ENCODE measurements around the gene RING1.

RING1 gene

GRCh38 chr6:33172688-33173534, 35.4 kb upstream of the RING1 start:
- no peak for DNase-seq

GRCh38 chr6:33173535-33174180, 34.6 kb upstream of the RING1 start:
- no peak for DNase-seq

- no peak for DNase-seq
Measured at GRCh38 chr6:33174784-33175183, 33.5 kb upstream of the RING1 start.

- DNase-seq, result no peak
Measured at GRCh38 chr6:33175436-33176069, 32.7 kb upstream of the RING1 start.

GRCh38 chr6:33176906-33177305, 31.4 kb upstream of the RING1 start:
- DNase-seq, result no peak

GRCh38 chr6:33177552-33178446, 30.5 kb upstream of the RING1 start:
- no peak for DNase-seq

GRCh38 chr6:33178755-33179475, 29.4 kb upstream of the RING1 start:
- DNase-seq, result no peak

GRCh38 chr6:33181141-33181540, 27.2 kb upstream of the RING1 start:
- DNase-seq, result no peak

- no peak for DNase-seq
Measured at GRCh38 chr6:33183071-33183683, 25.1 kb upstream of the RING1 start.

GRCh38 chr6:33185190-33185589, 23.1 kb upstream of the RING1 start:
- no peak for DNase-seq

- no peak for DNase-seq
Measured at GRCh38 chr6:33185654-33186187, 22.6 kb upstream of the RING1 start.

- no peak for DNase-seq
Measured at GRCh38 chr6:33187809-33188208, 20.5 kb upstream of the RING1 start.

GRCh38 chr6:33189164-33189563, 19.1 kb upstream of the RING1 start:
- no peak for DNase-seq

- DNase-seq, result no peak
Measured at GRCh38 chr6:33189625-33190448, 18.5 kb upstream of the RING1 start.

GRCh38 chr6:33190504-33191107, 17.7 kb upstream of the RING1 start:
- no peak for DNase-seq

- DNase-seq, result no peak
Measured at GRCh38 chr6:33191383-33192104, 16.8 kb upstream of the RING1 start.

- no peak for DNase-seq
Measured at GRCh38 chr6:33192105-33192646, 16.1 kb upstream of the RING1 start, which contains the start of gene COL11A2. TSS of gene COL11A2 (minus strand) at chr6:33192467. CDS start at chr6:33192240, 227 bp downstream.

GRCh38 chr6:33192671-33193602, 15.4 kb upstream of the RING1 start:
- no peak for DNase-seq
